Measurements from ENCODE around the gene CTSD.
"Not testable (repeated sequence)": the region's sequence is repeated elsewhere in the genome, so short reads cannot be mapped to it uniquely, and the experiment has no call there.

Gene CTSD

GRCh38 chr11:1763796-1764661 lies at the start of gene CTSD:
TSS of gene CTSD (minus strand) at chr11:1763927. CDS start at chr11:1763859, 68 bp downstream.
- DNase-seq (ENCODE audit: low read depth), result peak; percentile 73

GRCh38 chr11:1813356-1813755 lies 49.6 kb upstream of the CTSD start:
- DNase-seq (ENCODE audit: low read depth), result not testable (repeated sequence)

- no peak for DNase-seq (ENCODE audit: low read depth)
Measured at GRCh38 chr11:1812801-1813200, 49.1 kb upstream of the CTSD start.

- no peak for DNase-seq (ENCODE audit: low read depth)
Measured at GRCh38 chr11:1812274-1812673, 48.5 kb upstream of the CTSD start.

- no peak for DNase-seq (ENCODE audit: low read depth)
Measured at GRCh38 chr11:1810761-1811160, 47.0 kb upstream of the CTSD start.

GRCh38 chr11:1807264-1807995 lies 43.7 kb upstream of the CTSD start:
- no peak for DNase-seq (ENCODE audit: low read depth)

GRCh38 chr11:1805525-1805924 lies 41.8 kb upstream of the CTSD start:
- DNase-seq (ENCODE audit: low read depth), result no peak

GRCh38 chr11:1803835-1804519 lies 40.2 kb upstream of the CTSD start:
- not testable (repeated sequence) for DNase-seq (ENCODE audit: low read depth)

- no peak for DNase-seq (ENCODE audit: low read depth)
Measured at GRCh38 chr11:1803246-1803645, 39.5 kb upstream of the CTSD start.

- no peak for DNase-seq (ENCODE audit: low read depth)
Measured at GRCh38 chr11:1797391-1798125, 33.8 kb upstream of the CTSD start.

- no peak for DNase-seq (ENCODE audit: low read depth)
Measured at GRCh38 chr11:1796413-1797011, 32.8 kb upstream of the CTSD start.

- no peak for DNase-seq (ENCODE audit: low read depth)
Measured at GRCh38 chr11:1793081-1793480, 29.4 kb upstream of the CTSD start.

GRCh38 chr11:1792461-1792860 lies 28.7 kb upstream of the CTSD start:
- no peak for DNase-seq (ENCODE audit: low read depth)

- no peak for DNase-seq (ENCODE audit: low read depth)
Measured at GRCh38 chr11:1791912-1792311, 28.2 kb upstream of the CTSD start.

- no peak for DNase-seq (ENCODE audit: low read depth)
Measured at GRCh38 chr11:1786466-1786865, 22.7 kb upstream of the CTSD start.

GRCh38 chr11:1785749-1786413 lies 22.2 kb upstream of the CTSD start:
- DNase-seq (ENCODE audit: low read depth), result no peak

- no peak for DNase-seq (ENCODE audit: low read depth)
Measured at GRCh38 chr11:1784761-1785650, 21.3 kb upstream of the CTSD start.

- DNase-seq (ENCODE audit: low read depth), result no peak
Measured at GRCh38 chr11:1783725-1784529, 20.2 kb upstream of the CTSD start.
